Inflammatory macrophage treated with lipopolysaccharide for 1 hour (primary cell): ENCODE results near the gene EXOC3L2.
"Not testable (repeated sequence)": the region's sequence is repeated elsewhere in the genome, so short reads cannot be mapped to it uniquely, and the experiment has no call there.

Experiments used
- DNase-seq, 2 donors: peaks; one replicate each; pipeline ENCODE4 v3.0.0-alpha.2; 2020 to 2022

EXOC3L2 gene

GRCh38 chr19:45245334-45245787, at the start of gene EXOC3L2:
Gene EXOC3L2 (minus strand): TSS chr19:45245407. CDS start chr19:45239045, 6,362 bp downstream.
- no peak for DNase-seq

GRCh38 chr19:45294291-45295029, 49.3 kb upstream of the EXOC3L2 start:
- no peak for DNase-seq

GRCh38 chr19:45293682-45294081, 48.5 kb upstream of the EXOC3L2 start:
- DNase-seq, result no peak

GRCh38 chr19:45291834-45292233, 46.6 kb upstream of the EXOC3L2 start:
- DNase-seq, result no peak

- no peak for DNase-seq
Observed at GRCh38 chr19:45290381-45290931, 45.2 kb upstream of the EXOC3L2 start.

- DNase-seq, result peak; percentile 68 to 75
Observed at GRCh38 chr19:45283443-45284033, 38.3 kb upstream of the EXOC3L2 start.

GRCh38 chr19:45280471-45280961, 35.3 kb upstream of the EXOC3L2 start:
- peak; percentile 12 to 24 for DNase-seq

GRCh38 chr19:45279587-45280192, 34.5 kb upstream of the EXOC3L2 start:
- no peak for DNase-seq

- no peak for DNase-seq
Observed at GRCh38 chr19:45278087-45278486, 32.9 kb upstream of the EXOC3L2 start.

GRCh38 chr19:45276284-45276687, 31.1 kb upstream of the EXOC3L2 start:
- DNase-seq, result no peak

GRCh38 chr19:45275370-45275971, 30.3 kb upstream of the EXOC3L2 start:
- DNase-seq, result no peak

GRCh38 chr19:45273521-45273855, 28.3 kb upstream of the EXOC3L2 start:
- no peak for DNase-seq

- no peak for DNase-seq
Observed at GRCh38 chr19:45271735-45272108, 26.5 kb upstream of the EXOC3L2 start.

GRCh38 chr19:45271098-45271734, 26.0 kb upstream of the EXOC3L2 start:
- no peak for DNase-seq

- not testable (repeated sequence) for DNase-seq
Observed at GRCh38 chr19:45269939-45270338, 24.7 kb upstream of the EXOC3L2 start.

GRCh38 chr19:45267296-45267695, 22.1 kb upstream of the EXOC3L2 start:
- DNase-seq, result no peak

- DNase-seq, result no peak
Observed at GRCh38 chr19:45265375-45265774, 20.2 kb upstream of the EXOC3L2 start.

GRCh38 chr19:45264781-45265317, 19.6 kb upstream of the EXOC3L2 start:
- no peak for DNase-seq

- DNase-seq, result no peak
Observed at GRCh38 chr19:45263013-45263412, 17.8 kb upstream of the EXOC3L2 start.

GRCh38 chr19:45262570-45262969, 17.4 kb upstream of the EXOC3L2 start:
- DNase-seq, result no peak

- no peak for DNase-seq
Observed at GRCh38 chr19:45258862-45259261, 13.7 kb upstream of the EXOC3L2 start.

GRCh38 chr19:45256836-45257235, 11.6 kb upstream of the EXOC3L2 start:
- no peak for DNase-seq
